ENCODE data around the gene CHL1. TPM values are rescaled to one million over a fixed set of nuclear protein-coding genes. Genes with fewer than 3 reads are reported as not detected.

Gene CHL1
- total and polyA plus RNA-seq, 2 donors (not counting 1 experiment from before 2014, with no cell fraction given), result 6.2 to 18.0 TPM

DNA sequence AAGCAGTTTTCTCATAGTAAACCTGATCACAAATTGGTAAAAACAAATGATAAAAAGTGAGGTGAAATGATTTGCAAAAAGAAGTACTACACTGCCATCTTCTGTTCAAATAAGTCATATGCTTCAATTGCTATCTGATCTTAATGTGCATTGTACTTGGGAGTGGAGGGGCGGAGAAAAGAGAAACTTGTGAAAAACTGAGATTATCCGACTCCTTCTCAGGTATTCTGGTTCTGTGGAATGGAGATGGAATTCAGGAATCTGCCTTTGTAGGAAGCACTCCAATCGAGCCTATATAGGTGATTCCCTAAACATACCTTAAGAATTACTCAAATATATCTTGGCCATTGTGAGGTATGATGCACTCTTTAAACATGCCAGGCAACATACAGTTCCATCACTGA, 180.6 kb downstream of the CHL1 start:
- no peaks in the 10 kb centered on the region for H3K4me1 ChIP-seq (ENCODE audit: control insufficient read depth in 2 of 2, insufficient read depth in 2 of 2, low read length in 2 of 2)
- intact Hi-C loops (cut with micrococcal nuclease), result loop anchor here (1.0 kb wide), 2 partner anchors 23 to 334 kb away; no protein-coding TSS in a partner anchor
- H4K20me1 ChIP-seq (ENCODE audit: control insufficient read depth, insufficient read depth, low read length, poor library complexity, severe bottlenecking), result no peaks in the 10 kb centered on the region
- TF ChIP-seq, protein P1, sequence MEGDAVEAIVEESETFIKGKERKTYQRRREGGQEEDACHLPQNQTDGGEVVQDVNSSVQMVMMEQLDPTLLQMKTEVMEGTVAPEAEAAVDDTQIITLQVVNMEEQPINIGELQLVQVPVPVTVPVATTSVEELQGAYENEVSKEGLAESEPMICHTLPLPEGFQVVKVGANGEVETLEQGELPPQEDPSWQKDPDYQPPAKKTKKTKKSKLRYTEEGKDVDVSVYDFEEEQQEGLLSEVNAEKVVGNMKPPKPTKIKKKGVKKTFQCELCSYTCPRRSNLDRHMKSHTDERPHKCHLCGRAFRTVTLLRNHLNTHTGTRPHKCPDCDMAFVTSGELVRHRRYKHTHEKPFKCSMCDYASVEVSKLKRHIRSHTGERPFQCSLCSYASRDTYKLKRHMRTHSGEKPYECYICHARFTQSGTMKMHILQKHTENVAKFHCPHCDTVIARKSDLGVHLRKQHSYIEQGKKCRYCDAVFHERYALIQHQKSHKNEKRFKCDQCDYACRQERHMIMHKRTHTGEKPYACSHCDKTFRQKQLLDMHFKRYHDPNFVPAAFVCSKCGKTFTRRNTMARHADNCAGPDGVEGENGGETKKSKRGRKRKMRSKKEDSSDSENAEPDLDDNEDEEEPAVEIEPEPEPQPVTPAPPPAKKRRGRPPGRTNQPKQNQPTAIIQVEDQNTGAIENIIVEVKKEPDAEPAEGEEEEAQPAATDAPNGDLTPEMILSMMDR (IDR thresholded peaks at IDR 0.05), result peak; percentile 80
- no peak for TF ChIP-seq EZH2 (IDR thresholded peaks at IDR 0.05; ENCODE audit: borderline replicate concordance, insufficient read depth, low read depth, low read length, poor library complexity, severe bottlenecking)
- H2AFZ ChIP-seq (ENCODE audit: insufficient read depth, low read depth, low read length, poor library complexity, severe bottlenecking), result no peak overlapping the region
- no peak overlapping the region for H3K27ac ChIP-seq (ENCODE audit: low read length in 2 of 2)
- POLR2A ChIA-PET, result no interaction called here
- no peak overlapping the region for H3K27ac Mint-ChIP-seq
- no CpG with 5 or more reads among the region's 3 CpGs for WGBS (ENCODE audit: insufficient coverage)
- no peak overlapping the region for H3K4me2 ChIP-seq (replicated peaks; ENCODE audit: low read depth, low read length, poor library complexity, severe bottlenecking)
- peaks cover 7% of the 10 kb centered on the region for H3K27me3 Mint-ChIP-seq
- no peaks in the 10 kb centered on the region for H3K4me1 Mint-ChIP-seq
- H3K9me3 Mint-ChIP-seq (ENCODE audit: insufficient read depth), result no peaks in the 10 kb centered on the region
- H3K36me3 ChIP-seq (replicated peaks in 1 of 2; ENCODE audit: control extremely low read depth in 1 of 2, control insufficient read depth in 1 of 2, extremely low read depth in 1 of 2, insufficient read depth in 2 of 2, low read length in 1 of 2), result no peaks in the 10 kb centered on the region
- no peaks in the 10 kb centered on the region for H3K27me3 ChIP-seq (replicated peaks in 1 of 4; ENCODE audit: control extremely low read depth in 1 of 4, control insufficient read depth in 3 of 4, insufficient read depth in 4 of 4, low read length in 3 of 4)
- ATAC-seq (ENCODE audit: low read depth), result no peak
- H3K79me2 ChIP-seq (ENCODE audit: control insufficient read depth, insufficient read depth, low read length), result no peaks in the 10 kb centered on the region
- no peak overlapping the region for H3K4me3 Mint-ChIP-seq
- DNase-seq, result peak; percentile 65
- CTCF ChIA-PET, result interaction anchor here (0.9 to 2.7 kb wide), 7 partner anchors 23 to 338 kb away, joined by 3 to 22 read pairs (median 5); no protein-coding TSS in a partner anchor
- H3K9me3 ChIP-seq (ENCODE audit: control extremely low read depth in 1 of 3, control insufficient read depth in 2 of 3, insufficient read depth in 1 of 3, low read length in 2 of 3), result no peaks in the 10 kb centered on the region
- no peak overlapping the region for H3K4me3 ChIP-seq (ENCODE audit: control extremely low read depth in 1 of 5, extremely low read depth in 1 of 5, insufficient read depth in 1 of 5, low read depth in 2 of 5, low read length in 4 of 5)
- H3K9ac ChIP-seq (ENCODE audit: low read length), result no peak overlapping the region

DNA sequence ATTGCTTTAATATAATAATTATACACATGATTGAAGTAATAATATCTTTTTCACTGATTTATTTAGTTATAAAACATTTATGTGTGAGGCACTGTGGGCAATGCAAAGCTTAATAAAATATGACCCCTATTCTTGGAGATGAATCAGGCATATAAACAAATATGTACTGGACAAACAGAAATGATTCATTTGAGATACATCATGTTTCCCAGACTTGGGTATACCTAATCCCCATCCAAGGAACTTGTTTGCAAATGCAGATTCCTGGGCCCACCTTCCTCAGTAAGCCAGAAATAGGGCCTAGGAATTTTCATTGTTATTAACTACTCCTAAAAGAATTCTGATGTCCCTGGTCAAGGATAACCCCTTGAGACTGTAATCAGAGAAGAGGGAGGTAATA, 184.2 kb downstream of the CHL1 start:
- Histone ChIP-seq H3K27me3 (replicated peaks in 1 of 4; ENCODE audit: control extremely low read depth in 1 of 4, control insufficient read depth in 3 of 4, insufficient read depth in 4 of 4, low read length in 3 of 4) (no peaks in the 10 kb centered on the region), H3K4me1 (ENCODE audit: control insufficient read depth in 2 of 2, insufficient read depth in 2 of 2, low read length in 2 of 2) (no peaks in the 10 kb centered on the region), H3K9ac (ENCODE audit: low read length) (no peak overlapping the region), H2AFZ (ENCODE audit: insufficient read depth, low read depth, low read length, poor library complexity, severe bottlenecking) (no peak overlapping the region), H3K4me3 (ENCODE audit: control extremely low read depth in 1 of 5, extremely low read depth in 1 of 5, insufficient read depth in 1 of 5, low read depth in 2 of 5, low read length in 4 of 5) (no peak overlapping the region), H3K4me2 (replicated peaks; ENCODE audit: low read depth, low read length, poor library complexity, severe bottlenecking) (no peak overlapping the region), H3K79me2 (ENCODE audit: control insufficient read depth, insufficient read depth, low read length) (no peaks in the 10 kb centered on the region), H3K36me3 (replicated peaks in 1 of 2; ENCODE audit: control extremely low read depth in 1 of 2, control insufficient read depth in 1 of 2, extremely low read depth in 1 of 2, insufficient read depth in 2 of 2, low read length in 1 of 2) (no peaks in the 10 kb centered on the region), H4K20me1 (ENCODE audit: control insufficient read depth, insufficient read depth, low read length, poor library complexity, severe bottlenecking) (no peaks in the 10 kb centered on the region), H3K27ac (ENCODE audit: low read length in 2 of 2) (no peak overlapping the region), H3K9me3 (ENCODE audit: control extremely low read depth in 1 of 3, control insufficient read depth in 2 of 3, insufficient read depth in 1 of 3, low read length in 2 of 3) (no peaks in the 10 kb centered on the region)
- TF ChIP-seq, protein P1 (IDR thresholded peaks at IDR 0.05), result no peak
- no peak for TF ChIP-seq EZH2 (IDR thresholded peaks at IDR 0.05; ENCODE audit: borderline replicate concordance, insufficient read depth, low read depth, low read length, poor library complexity, severe bottlenecking)
- no peaks in the 10 kb centered on the region for H3K9me3 Mint-ChIP-seq (ENCODE audit: insufficient read depth)
- H3K27ac Mint-ChIP-seq, result no peak overlapping the region
- DNase-seq (no peak), ATAC-seq (ENCODE audit: low read depth) (no peak)
- H3K4me1 Mint-ChIP-seq, result no peaks in the 10 kb centered on the region
- POLR2A ChIA-PET, result no interaction called here
- CTCF ChIA-PET, result interaction anchor here (1.1 kb wide), 1 partner anchor 26 kb away, joined by 5 read pairs; no protein-coding TSS in a partner anchor
- peaks cover 10% of the 10 kb centered on the region for H3K27me3 Mint-ChIP-seq
- H3K4me3 Mint-ChIP-seq, result no peak overlapping the region
- intact Hi-C loops (cut with micrococcal nuclease), result no loop called here
